ENCODE data around the gene BPIFA3.

The BPIFA3 gene

DNA sequence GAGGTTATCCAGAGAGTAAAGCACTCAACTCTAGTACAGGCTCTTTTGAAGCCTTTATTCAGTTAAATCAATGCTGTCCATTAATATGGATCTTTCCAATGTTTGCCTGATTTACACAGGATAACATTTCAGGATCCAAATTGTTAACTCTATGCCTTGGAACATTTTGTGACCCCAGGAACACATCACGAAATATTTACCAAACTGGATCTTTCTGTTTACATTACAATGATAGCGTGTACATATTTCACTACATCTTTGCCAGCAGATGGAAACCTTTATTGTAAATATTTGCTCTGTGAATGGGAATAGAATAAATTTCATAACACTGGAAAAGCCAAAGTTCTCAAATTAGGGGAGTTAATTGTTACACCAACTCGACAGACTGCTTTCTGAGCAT is 25.7 kb upstream of the BPIFA3 start:
- H3K4me3 ChIP-seq (ENCODE audit: low read depth in 1 of 2, low read length in 2 of 2), result no peak overlapping the region
- TF ChIP-seq EZH2 (IDR thresholded peaks at IDR 0.05; ENCODE audit: borderline replicate concordance, low read depth, low read length, severe bottlenecking), result no peak
- TF ChIP-seq, protein P1, sequence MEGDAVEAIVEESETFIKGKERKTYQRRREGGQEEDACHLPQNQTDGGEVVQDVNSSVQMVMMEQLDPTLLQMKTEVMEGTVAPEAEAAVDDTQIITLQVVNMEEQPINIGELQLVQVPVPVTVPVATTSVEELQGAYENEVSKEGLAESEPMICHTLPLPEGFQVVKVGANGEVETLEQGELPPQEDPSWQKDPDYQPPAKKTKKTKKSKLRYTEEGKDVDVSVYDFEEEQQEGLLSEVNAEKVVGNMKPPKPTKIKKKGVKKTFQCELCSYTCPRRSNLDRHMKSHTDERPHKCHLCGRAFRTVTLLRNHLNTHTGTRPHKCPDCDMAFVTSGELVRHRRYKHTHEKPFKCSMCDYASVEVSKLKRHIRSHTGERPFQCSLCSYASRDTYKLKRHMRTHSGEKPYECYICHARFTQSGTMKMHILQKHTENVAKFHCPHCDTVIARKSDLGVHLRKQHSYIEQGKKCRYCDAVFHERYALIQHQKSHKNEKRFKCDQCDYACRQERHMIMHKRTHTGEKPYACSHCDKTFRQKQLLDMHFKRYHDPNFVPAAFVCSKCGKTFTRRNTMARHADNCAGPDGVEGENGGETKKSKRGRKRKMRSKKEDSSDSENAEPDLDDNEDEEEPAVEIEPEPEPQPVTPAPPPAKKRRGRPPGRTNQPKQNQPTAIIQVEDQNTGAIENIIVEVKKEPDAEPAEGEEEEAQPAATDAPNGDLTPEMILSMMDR (IDR thresholded peaks at IDR 0.05; ENCODE audit: borderline replicate concordance, extremely low read depth, low read length, poor library complexity, severe bottlenecking), result no peak
- no peaks in the 10 kb centered on the region for H3K4me1 ChIP-seq (ENCODE audit: insufficient read depth, low read length)
- peaks cover 7% of the 10 kb centered on the region for H3K27me3 ChIP-seq (ENCODE audit: insufficient read depth, low read length, poor library complexity)
- H2AFZ ChIP-seq (ENCODE audit: low read depth, low read length), result no peak overlapping the region
- H3K79me2 ChIP-seq (ENCODE audit: insufficient read depth, low read length), result no peaks in the 10 kb centered on the region
- H3K9ac ChIP-seq (ENCODE audit: low read depth, low read length), result no peak overlapping the region
- DNase-seq (no peak), ATAC-seq (ENCODE audit: insufficient read depth, low read depth) (no peak)
- no peaks in the 10 kb centered on the region for H3K9me3 ChIP-seq (ENCODE audit: insufficient read depth, low read length, severe bottlenecking)
- H3K36me3 ChIP-seq (ENCODE audit: insufficient read depth, low read length), result no peaks in the 10 kb centered on the region
- no peak overlapping the region for H3K27ac ChIP-seq (ENCODE audit: low read length)
- peaks cover 3% of the 10 kb centered on the region; the same call in 1 of the 2 replicates for H4K20me1 ChIP-seq (ENCODE audit: insufficient read depth, low read length)
- H3K4me2 ChIP-seq (ENCODE audit: insufficient read depth, low read length), result no peak overlapping the region

DNA sequence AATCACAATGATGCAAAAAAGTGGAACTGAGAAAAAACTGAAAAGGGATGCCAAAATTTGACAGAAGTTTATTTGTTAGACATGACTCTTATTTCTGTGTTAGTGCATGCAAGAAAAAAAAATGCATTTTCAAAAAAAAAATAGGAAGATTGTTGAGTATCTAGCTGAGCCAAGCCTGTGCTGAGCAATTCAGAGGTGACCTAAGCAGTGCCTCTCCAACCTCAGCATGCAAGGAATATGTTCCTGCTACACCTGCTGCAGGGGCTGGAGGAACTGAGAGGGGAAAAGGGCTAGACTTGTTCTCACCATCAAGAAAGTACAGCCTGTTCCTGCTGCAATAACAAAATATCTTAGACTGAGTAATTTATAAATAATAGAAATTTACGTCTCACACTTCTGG is 25.2 kb upstream of the BPIFA3 start:
- no peaks in the 10 kb centered on the region for H3K9me3 ChIP-seq (ENCODE audit: insufficient read depth, low read length, severe bottlenecking)
- H3K4me3 ChIP-seq (ENCODE audit: low read depth in 1 of 2, low read length in 2 of 2), result no peak overlapping the region
- H3K36me3 ChIP-seq (ENCODE audit: insufficient read depth, low read length), result no peaks in the 10 kb centered on the region
- no peak overlapping the region for H3K4me2 ChIP-seq (ENCODE audit: insufficient read depth, low read length)
- no peak for ATAC-seq (ENCODE audit: insufficient read depth, low read depth)
- H3K79me2 ChIP-seq (ENCODE audit: insufficient read depth, low read length), result no peaks in the 10 kb centered on the region
- peaks cover 3% of the 10 kb centered on the region; the same call in 1 of the 2 replicates for H4K20me1 ChIP-seq (ENCODE audit: insufficient read depth, low read length)
- peaks cover 7% of the 10 kb centered on the region for H3K27me3 ChIP-seq (ENCODE audit: insufficient read depth, low read length, poor library complexity)
- no peak overlapping the region for H3K9ac ChIP-seq (ENCODE audit: low read depth, low read length)
- H3K27ac ChIP-seq (ENCODE audit: low read length), result no peak overlapping the region
- TF ChIP-seq, protein P1 (IDR thresholded peaks at IDR 0.05; ENCODE audit: borderline replicate concordance, extremely low read depth, low read length, poor library complexity, severe bottlenecking), result no peak
- no peak for TF ChIP-seq EZH2 (IDR thresholded peaks at IDR 0.05; ENCODE audit: borderline replicate concordance, low read depth, low read length, severe bottlenecking)
- no peak for DNase-seq
- no peaks in the 10 kb centered on the region for H3K4me1 ChIP-seq (ENCODE audit: insufficient read depth, low read length)
- H2AFZ ChIP-seq (ENCODE audit: low read depth, low read length), result no peak overlapping the region

DNA sequence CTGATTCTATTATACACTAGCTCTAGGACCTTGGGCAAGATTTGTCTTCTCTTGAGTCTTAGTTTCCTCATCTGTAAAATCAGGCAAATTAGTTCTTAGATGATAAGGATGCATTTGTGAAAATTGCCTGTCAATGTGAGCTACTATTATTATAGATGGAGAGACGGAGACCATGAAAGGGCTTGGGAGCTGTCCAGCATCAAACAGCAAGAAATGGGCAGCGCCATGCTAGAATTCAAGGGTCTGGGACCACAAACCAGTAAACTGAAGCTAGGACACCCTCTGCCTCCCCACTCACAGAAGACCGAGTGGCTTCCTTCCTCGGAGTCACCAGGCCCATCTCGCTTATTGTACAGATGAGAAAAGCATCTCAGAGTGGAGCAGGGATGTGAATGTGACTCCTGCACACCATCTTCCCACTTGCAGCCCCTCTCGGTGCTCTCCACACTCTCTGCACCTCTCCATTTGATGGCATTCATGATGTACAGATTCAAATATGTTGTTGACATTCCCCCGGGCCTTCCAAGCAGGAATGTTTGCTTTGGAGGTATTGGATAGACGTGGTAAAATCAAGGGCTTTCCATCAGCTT is 24.1 kb upstream of the BPIFA3 start:
- no peaks in the 10 kb centered on the region for H3K4me1 ChIP-seq (ENCODE audit: insufficient read depth, low read length)
- no peak for TF ChIP-seq EZH2 (IDR thresholded peaks at IDR 0.05; ENCODE audit: borderline replicate concordance, low read depth, low read length, severe bottlenecking)
- TF ChIP-seq, protein P1 (IDR thresholded peaks at IDR 0.05; ENCODE audit: borderline replicate concordance, extremely low read depth, low read length, poor library complexity, severe bottlenecking), result no peak
- no peak for ATAC-seq (ENCODE audit: insufficient read depth, low read depth)

More for the DNA sequence above, 24.1 kb upstream of the BPIFA3 start:
- no peaks in the 10 kb centered on the region for H3K36me3 ChIP-seq (ENCODE audit: insufficient read depth, low read length)
- no peaks in the 10 kb centered on the region for H3K9me3 ChIP-seq (ENCODE audit: insufficient read depth, low read length, severe bottlenecking)
- H2AFZ ChIP-seq (ENCODE audit: low read depth, low read length), result no peak overlapping the region
- H3K27me3 ChIP-seq (ENCODE audit: insufficient read depth, low read length, poor library complexity), result peaks cover 7% of the 10 kb centered on the region
- H3K4me3 ChIP-seq (ENCODE audit: low read depth in 1 of 2, low read length in 2 of 2), result no peak overlapping the region
- H3K79me2 ChIP-seq (ENCODE audit: insufficient read depth, low read length), result no peaks in the 10 kb centered on the region
- DNase-seq, result no peak
- H3K4me2 ChIP-seq (ENCODE audit: insufficient read depth, low read length), result no peak overlapping the region
- peaks cover 3% of the 10 kb centered on the region; the same call in 1 of the 2 replicates for H4K20me1 ChIP-seq (ENCODE audit: insufficient read depth, low read length)
- no peak overlapping the region for H3K27ac ChIP-seq (ENCODE audit: low read length)
- no peak overlapping the region for H3K9ac ChIP-seq (ENCODE audit: low read depth, low read length)
